NCI-H2196 (cell line): Measurements from ENCODE around the gene SIRT2.
A peak's percentile ranks its signal among the peaks of the same experiment; 100 is the strongest.
"Not testable (repeated sequence)": the region's sequence is repeated elsewhere in the genome, so short reads cannot be mapped to it uniquely, and the experiment has no call there.

Experiments
- DNase-seq: peaks from one replicate; lab custom pipeline; 2025; ENCODE audit not compliant: unreplicated experiment; lab: John Stamatoyannopoulos, UW

Gene SIRT2

GRCh38 chr19:38898788-38899446 is 501 bp downstream of the SIRT2 start:
- no peak for DNase-seq

GRCh38 chr19:38894968-38895367 is 4.5 kb downstream of the SIRT2 start:
- no peak for DNase-seq

- peak; percentile 67 for DNase-seq
These were observed 6.1 kb downstream of the SIRT2 start for GRCh38 chr19:38893341-38893771.

GRCh38 chr19:38892841-38893240 is 6.6 kb downstream of the SIRT2 start:
- DNase-seq = peak; percentile 70

- DNase-seq = no peak
These were observed 7.6 kb downstream of the SIRT2 start for GRCh38 chr19:38891771-38892170.

- no peak for DNase-seq
These were observed 8.7 kb downstream of the SIRT2 start for GRCh38 chr19:38890686-38891085.

- DNase-seq = no peak
These were observed 9.6 kb downstream of the SIRT2 start for GRCh38 chr19:38889803-38890202.

- no peak for DNase-seq
These were observed 10.5 kb downstream of the SIRT2 start for GRCh38 chr19:38888876-38889275.

GRCh38 chr19:38884691-38885090 is 14.7 kb downstream of the SIRT2 start:
- DNase-seq = not testable (repeated sequence)

GRCh38 chr19:38883286-38883685 is 16.1 kb downstream of the SIRT2 start:
- DNase-seq = no peak

GRCh38 chr19:38880882-38881609 is 18.4 kb downstream of the SIRT2 start:
- DNase-seq = no peak

- no peak for DNase-seq
These were observed 19.1 kb downstream of the SIRT2 start for GRCh38 chr19:38880076-38880881.

- no peak for DNase-seq
These were observed 20.0 kb downstream of the SIRT2 start for GRCh38 chr19:38879400-38879751.

- no peak for DNase-seq
These were observed 20.6 kb downstream of the SIRT2 start for GRCh38 chr19:38878575-38879399.

GRCh38 chr19:38877781-38878574 is 21.4 kb downstream of the SIRT2 start, which contains the start of gene RINL:
Gene RINL, minus strand, starts transcription at chr19:38878275. Its CDS starts 1,533 bp downstream, at chr19:38876742.
- DNase-seq = peak; percentile 85

- DNase-seq = no peak
These were observed 23.6 kb downstream of the SIRT2 start for GRCh38 chr19:38875656-38876395.

- DNase-seq = peak; percentile 30
These were observed 26.0 kb downstream of the SIRT2 start for GRCh38 chr19:38873400-38873799.

GRCh38 chr19:38870612-38871011 is 28.8 kb downstream of the SIRT2 start:
- no peak for DNase-seq

- no peak for DNase-seq
These were observed 29.4 kb downstream of the SIRT2 start for GRCh38 chr19:38869836-38870607.
